OCI-LY7 (cell line): ENCODE results near the gene B2M.

ENCODE experiments used
- CTCF ChIP-seq: fragments of 200-600 bp; sonication (generic); conservative IDR thresholded peaks from 2 replicates; pipeline ENCODE4 v1.5.1; 2014; ENCODE audit warnings: mild to moderate bottlenecking, antibody characterized with exemption, low read length, moderate library complexity, mixed read lengths
- EZH2phosphoT487 ChIP-seq: fragments of 200-600 bp; sonication (generic); IDR thresholded peaks from 2 replicates; pipeline ENCODE4 v1.6.1; 2018; ENCODE audit warnings: low read depth, borderline replicate concordance, mild to moderate bottlenecking, mixed run types, antibody characterized with exemption, low read length, moderate library complexity, mixed read lengths

- TF ChIP-seq CTCF (no peak), EZH2phosphoT487 (no peak)
Measured at GRCh38 chr15:44718927-44719292, 7.6 kb downstream of the B2M start.
